Glomerular endothelial cell (primary cell): Measurements from ENCODE around the gene TMEM25. TPM values are rescaled to one million over a fixed set of nuclear protein-coding genes. Genes with fewer than 3 reads are reported as not detected.
"Not testable (repeated sequence)": the region's sequence is repeated elsewhere in the genome, so short reads cannot be mapped to it uniquely, and the experiment has no call there.

Experiments
- DNase-seq: peaks from one replicate; pipeline ENCODE4 v3.0.0-alpha.2; 2011; ENCODE audit warnings: low read depth, low spot score; ENCODE audit errors: extremely low read depth
- total RNA-seq: library from RNA; depleted of rRNA; stranded (reverse); fragments of >200 nt; gene quantifications from 2 replicates; pipeline ENCODE4 v1.2.3, GENCODE V29; 2015

TMEM25 gene
- total RNA-seq, 1 donor from 2014 or later, result 23.3 TPM

- DNase-seq, result no peak
Observed at GRCh38 chr11:118574636-118575035, 43.6 kb downstream of the TMEM25 start.

DNA sequence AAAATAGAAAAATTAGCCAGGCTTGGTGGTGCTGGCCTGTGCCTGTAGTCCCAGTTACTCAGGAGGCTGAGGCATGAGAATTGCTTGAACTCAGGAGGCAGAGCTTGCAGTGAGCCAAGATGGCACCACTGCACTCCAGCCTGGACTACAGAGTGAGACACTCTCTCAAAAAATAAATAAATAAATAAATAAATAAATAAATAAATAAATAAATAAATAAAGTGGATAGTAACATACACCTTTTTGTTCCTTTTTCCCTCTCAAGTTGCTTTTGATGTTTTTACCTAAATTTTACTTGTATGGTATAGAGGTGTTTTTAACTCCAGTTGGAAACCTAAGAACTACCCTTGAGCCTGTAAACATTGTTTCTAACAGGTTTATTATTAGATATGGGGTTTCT is 47.0 kb downstream of the TMEM25 start:
- not testable (repeated sequence) for DNase-seq

DNA sequence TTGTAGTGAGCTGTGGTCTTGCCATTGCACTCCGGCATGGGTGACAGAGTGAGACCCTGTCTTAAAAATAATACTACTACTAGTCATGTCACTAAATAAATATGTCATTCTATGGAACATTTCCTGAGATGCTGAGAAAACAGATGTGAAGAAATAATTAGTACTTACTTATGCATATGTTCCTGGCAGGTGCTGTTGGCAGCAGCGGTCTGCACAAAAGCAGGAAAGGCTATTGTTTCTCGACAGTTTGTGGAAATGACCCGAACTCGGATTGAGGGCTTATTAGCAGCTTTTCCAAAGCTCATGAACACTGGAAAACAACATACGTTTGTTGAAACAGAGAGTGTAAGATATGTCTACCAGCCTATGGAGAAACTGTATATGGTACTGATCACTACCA is 50.1 kb downstream of the TMEM25 start:
- peak; percentile 68 for DNase-seq

Other genes starting within 250 kb of the TMEM25 start
- not detected in 2 replicates for gene CD3E, start 226.5 kb upstream of the TMEM25 start, total RNA-seq
- not detected in 2 replicates for gene CD3D, start 188.5 kb upstream of the TMEM25 start, total RNA-seq
- gene CD3G, start 186.8 kb upstream of the TMEM25 start, total RNA-seq, result not detected in 2 replicates
- gene UBE4A, start 171.6 kb upstream of the TMEM25 start, total RNA-seq, result 37.0 and 40.3 TPM in 2 replicates
- 53.5 and 61.7 TPM in 2 replicates for gene ATP5MG, start 129.6 kb upstream of the TMEM25 start, total RNA-seq
- 49.5 and 79.9 TPM in 2 replicates for gene KMT2A, start 94.7 kb upstream of the TMEM25 start, total RNA-seq
- 2.5 and 2.6 TPM in 2 replicates for gene TTC36, start 3.7 kb upstream of the TMEM25 start, total RNA-seq
- gene IFT46, start 34.7 kb downstream of the TMEM25 start, total RNA-seq, result 23.0 and 30.6 TPM in 2 replicates
- 140 and 158 TPM in 2 replicates for gene ARCN1, start 41.2 kb downstream of the TMEM25 start, total RNA-seq
- 111 and 156 TPM in 2 replicates for gene PHLDB1, start 76.4 kb downstream of the TMEM25 start, total RNA-seq
- gene TREH, start 148.5 kb downstream of the TMEM25 start, total RNA-seq, result not detected in 2 replicates